Endothelial cell of umbilical vein (primary cell): ENCODE data around the gene PECR. TPM values are rescaled to one million over a fixed set of nuclear protein-coding genes. Genes with fewer than 3 reads are reported as not detected.

Experiments
- BruUV-seq: library from RNA; stranded (reverse); fragments of 400-500 nt; replicated peaks from 2 replicates; lab custom pipeline; 2021; lab: Mats Ljungman, UMichigan
- CTCF ChIA-PET: fragments of 300-600, 350-600 bp; sonication (Branson Sonifier 250); formaldehyde crosslinking; loops from one replicate; lab custom pipeline; 2021; ENCODE audit warnings: antibody characterized with exemption, inconsistent platforms; lab: Charles Lee
- POLR2A ChIA-PET: fragments of 300-600, 350-600 bp; sonication (Branson Sonifier 250); formaldehyde crosslinking; loops from one replicate; lab custom pipeline; 2021; ENCODE audit warnings: antibody characterized with exemption, inconsistent platforms; lab: Charles Lee
- DNase-seq: peaks from one replicate; pipeline ENCODE4 v3.0.0-alpha.2; 2011; ENCODE audit warnings: low read depth, low spot score
- FAIRE-seq: peaks from 2 replicates; lab custom pipeline; 2011; peaks lifted over from hg19 to GRCh38; lab: Jason Lieb, UNC
- H2AFZ ChIP-seq: 2 replicates; pipeline ENCODE4 v1.6.0; 2012; ENCODE audit warnings: low read depth, low read length, control low read depth, inconsistent platforms
- H3K27ac ChIP-seq: 2 replicates; pipeline ENCODE4 v1.5.1; 2011; ENCODE audit warnings: low read depth, mild to moderate bottlenecking, control low read depth, low read length, moderate library complexity; ENCODE audit not compliant: insufficient read depth
- H3K27me3 ChIP-seq, 2 experiments: 2 replicates each; pipeline versions ENCODE4 v1.6.0 to v1.6.1; 2011; ENCODE audit warnings: low read length in 2 of 2, mixed read lengths in 1 of 2; ENCODE audit not compliant: control insufficient read depth in 2 of 2, insufficient read depth in 2 of 2
- H3K36me3 ChIP-seq, 2 experiments: 2 replicates in 1 of 2; 3 replicates in 1 of 2; pipeline ENCODE4 v1.5.1; 2011; ENCODE audit warnings: low read length in 2 of 2, mild to moderate bottlenecking in 1 of 2, moderate library complexity in 1 of 2; ENCODE audit not compliant: control insufficient read depth in 2 of 2, insufficient read depth in 2 of 2; ENCODE audit errors: extremely low read depth in 1 of 2
- H3K4me1 ChIP-seq: 3 replicates; pipeline ENCODE4 v1.5.1; 2011; ENCODE audit warnings: mild to moderate bottlenecking, low read length; ENCODE audit not compliant: control insufficient read depth, insufficient read depth; ENCODE audit errors: extremely low read depth
- H3K4me2 ChIP-seq: 2 replicates; pipeline ENCODE4 v1.6.1; 2011; ENCODE audit warnings: low read length, control low read depth, mixed read lengths; ENCODE audit not compliant: insufficient read depth
- H3K4me3 ChIP-seq, 3 experiments: fragments of 200-600 bp in 1 of 3; sonication (generic), shearing (Covaris generic) in 1 of 3; replicated peaks in 1 of 3; 2 replicates each; pipeline ENCODE4 v1.5.1; 2011 to 2016; ENCODE audit warnings: control low read depth in 3 of 3, low read length in 3 of 3, mild to moderate bottlenecking in 2 of 3, inconsistent platforms in 1 of 3, low read depth in 1 of 3, moderate library complexity in 1 of 3; ENCODE audit not compliant: insufficient read depth in 1 of 3
- H3K79me2 ChIP-seq: 2 replicates; pipeline ENCODE4 v1.6.0; 2012; ENCODE audit warnings: low read length, inconsistent platforms; ENCODE audit not compliant: control insufficient read depth, insufficient read depth
- H3K9ac ChIP-seq: replicated peaks from 2 replicates; pipeline ENCODE3; 2011; ENCODE audit warnings: low read length, control low read depth; ENCODE audit not compliant: insufficient read depth; ENCODE audit errors: extremely low read depth
- H3K9me1 ChIP-seq: replicated peaks from 3 replicates; pipeline ENCODE4 v1.6.0; 2011; ENCODE audit warnings: mild to moderate bottlenecking, low read length; ENCODE audit not compliant: control insufficient read depth, insufficient read depth; ENCODE audit errors: extremely low read depth
- H3K9me3 ChIP-seq: replicated peaks from 2 replicates; pipeline ENCODE4 v1.5.1; 2012; ENCODE audit warnings: low read length, inconsistent platforms; ENCODE audit not compliant: control insufficient read depth, insufficient read depth
- H4K20me1 ChIP-seq: replicated peaks from 2 replicates; pipeline ENCODE3; 2011; ENCODE audit warnings: mild to moderate bottlenecking, low read length; ENCODE audit not compliant: control insufficient read depth, insufficient read depth; ENCODE audit errors: extremely low read depth
- EZH2 ChIP-seq: IDR thresholded peaks from 2 replicates; pipeline ENCODE4 v1.6.1; 2012; ENCODE audit warnings: borderline replicate concordance, low read depth, mild to moderate bottlenecking, moderate library complexity, low read length, inconsistent platforms; ENCODE audit not compliant: severe bottlenecking
- FOS ChIP-seq: IDR thresholded peaks from 2 replicates; pipeline ENCODE4 v1.6.1; 2011; ENCODE audit warnings: mild to moderate bottlenecking, low read length, moderate library complexity, borderline replicate concordance; ENCODE audit not compliant: insufficient read depth
- GATA2 ChIP-seq: IDR thresholded peaks from 2 replicates; pipeline ENCODE4 v1.7.0; 2011; ENCODE audit warnings: low read depth, mild to moderate bottlenecking, moderate library complexity, mixed read lengths, low read length; ENCODE audit not compliant: insufficient read length, insufficient read depth
- JUN ChIP-seq: IDR thresholded peaks from 2 replicates; pipeline ENCODE4 v1.6.1; 2011; ENCODE audit warnings: borderline replicate concordance, low read depth; ENCODE audit not compliant: insufficient read length, insufficient read depth
- MYC ChIP-seq: IDR thresholded peaks from one replicate; pipeline ENCODE4 v1.6.1; 2011; ENCODE audit warnings: mild to moderate bottlenecking, low read depth, low read length
- POLR2A ChIP-seq: IDR thresholded peaks from 2 replicates; pipeline ENCODE4 v1.6.1; 2012; ENCODE audit warnings: low read depth, mild to moderate bottlenecking, control low read depth, low read length
- POLR2AphosphoS5 ChIP-seq: IDR thresholded peaks from 2 replicates; pipeline ENCODE4 v1.6.1; 2012; ENCODE audit warnings: low read depth, mild to moderate bottlenecking, control low read depth, low read length, moderate library complexity; ENCODE audit not compliant: insufficient read depth
- dilution Hi-C: fragments of 300-500 bp; cut with MboI; formaldehyde crosslinking; loops from one replicate; pipeline ENCODE4 v1.15.0; 2019; ENCODE audit warnings: low sequenced_read_pairs; ENCODE audit not compliant: extremely low pct_ligation_motif_present
- intact Hi-C: fragments of 100-400 bp; cut with micrococcal nuclease; formaldehyde crosslinking; loops from one replicate; pipeline ENCODE4 v1.10.0; 2022
- polyA plus RNA-seq, 4 experiments: library from polyadenylated mRNA; depleted of rRNA in 3 of 4; stranded (reverse) in 3 of 4; unstranded in 1 of 4; fragments of >200 nt; gene quantifications; 2 replicates each; pipeline versions ENCODE4 v1.2.1 to v1.2.3, GENCODE V29; 2011 to 2012; ENCODE audit warnings: missing spikeins in 1 of 4
- total RNA-seq: library from RNA; stranded (reverse); gene quantifications from 2 replicates; pipeline ENCODE4 v1.2.3, GENCODE V29; 2021
- TF ChIP-seq, protein P1 (sequence below): IDR thresholded peaks from 2 replicates; pipeline ENCODE4 v1.6.1; 2011; ENCODE audit not compliant: insufficient read depth, insufficient read length
- TF ChIP-seq, protein P2 (sequence below), 2 donors: IDR thresholded peaks; 1 replicate in 1 of 2; 2 replicates in 1 of 2; pipeline ENCODE4 v1.5.1; 2011; ENCODE audit warnings: low read length in 2 of 2, mild to moderate bottlenecking in 2 of 2, moderate library complexity in 2 of 2, control low read depth in 1 of 2, inconsistent platforms in 1 of 2, low read depth in 1 of 2; ENCODE audit not compliant: insufficient read depth in 1 of 2; ENCODE audit errors: extremely low read depth in 1 of 2

PECR gene
- total and polyA plus RNA-seq, 2 donors (not counting 3 experiments of a cell fraction or from before 2014, with no cell fraction given): 4.1 to 6.2 TPM

DNA sequence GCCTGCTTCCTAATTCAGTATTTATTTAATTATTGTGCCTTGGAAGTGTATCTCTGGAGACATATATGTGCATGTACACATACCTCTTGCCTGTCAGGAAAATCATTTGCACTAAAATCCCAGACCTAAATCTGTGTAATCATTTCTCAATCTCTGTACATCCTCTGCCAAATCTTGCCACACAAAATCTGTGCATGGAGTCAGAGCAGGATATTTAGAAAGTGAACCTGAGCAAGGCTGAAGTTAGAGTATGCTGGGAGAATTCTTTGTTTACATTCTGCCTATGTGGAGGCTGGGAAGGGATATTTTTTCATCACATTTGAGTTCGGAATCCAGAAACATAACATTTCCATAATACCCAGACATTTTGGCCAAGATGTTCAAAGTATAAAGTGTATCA is 36.9 kb upstream of the PECR start:
- no peaks in the 10 kb centered on the region for H3K9me3 ChIP-seq
- ChIA-PET CTCF (interaction anchor here (1.3 kb wide), 1 partner anchor 8 kb away, joined by 3 read pairs; no protein-coding TSS in a partner anchor), POLR2A (no interaction called here)
- H3K9ac ChIP-seq: no peak overlapping the region
- dilution Hi-C loops (no loop called here), intact Hi-C loops (loop anchor here (5.0 to 10.0 kb wide), 2 partner anchors 284 to 516 kb away; partner anchors contain the start of gene IGFBP2)
- BruUV-seq: no TSS peak
- H3K27me3 ChIP-seq: no peaks in the 10 kb centered on the region
- TF ChIP-seq POLR2A: no peak
- H3K79me2 ChIP-seq: peaks cover 66% of the 10 kb centered on the region
- H3K36me3 ChIP-seq: peaks cover 29 to 51% of the 10 kb centered on the region in 2 experiments
- FAIRE-seq (no peak), DNase-seq (no peak)
- peaks cover 13% of the 10 kb centered on the region for H3K4me1 ChIP-seq
- no peak overlapping the region for H3K4me2 ChIP-seq
- no peaks in the 10 kb centered on the region for H4K20me1 ChIP-seq
- no peak overlapping the region for H3K4me3 ChIP-seq
- H3K27ac ChIP-seq: no peak overlapping the region
- no peaks in the 10 kb centered on the region for H3K9me1 ChIP-seq
- H2AFZ ChIP-seq: no peak overlapping the region

DNA sequence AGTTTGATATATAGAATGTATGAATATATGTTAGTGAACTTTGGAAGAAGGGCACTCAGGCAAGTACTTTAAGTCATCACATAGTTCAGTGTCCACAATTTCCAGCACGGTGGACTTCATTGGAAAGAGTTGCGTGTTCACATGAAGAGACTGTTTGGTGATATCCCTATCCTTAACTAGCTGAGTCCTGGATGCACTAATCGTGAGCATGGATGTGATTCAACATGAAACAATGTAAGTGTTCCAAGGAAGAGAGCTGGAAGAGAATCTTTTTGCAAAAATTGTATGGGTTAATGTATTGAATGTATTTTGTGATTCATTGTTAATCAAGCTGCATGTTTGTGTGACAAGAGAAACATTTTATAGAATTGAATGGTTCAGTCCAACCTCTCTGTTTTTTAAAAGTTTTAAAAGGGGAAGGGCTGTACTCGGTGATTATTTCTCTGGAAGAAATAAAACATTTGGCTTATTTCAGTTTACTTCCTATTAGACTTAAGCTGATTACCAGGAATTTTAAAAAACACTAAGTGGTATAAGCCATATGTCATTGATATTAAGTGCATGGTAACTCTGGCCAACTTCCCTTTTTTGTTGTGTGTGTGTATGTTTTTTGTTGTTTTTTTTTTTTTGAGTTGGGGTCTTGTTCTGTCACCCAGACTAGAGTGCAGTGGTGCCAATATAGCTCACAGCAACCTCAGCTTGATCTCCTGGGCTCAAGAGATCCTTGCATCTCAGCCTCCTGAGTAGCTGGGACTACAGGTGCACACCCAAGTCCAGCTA is 36.1 kb upstream of the PECR start:
- intact Hi-C loops: loop anchor here (5.0 to 10.0 kb wide), 2 partner anchors 285 to 517 kb away; partner anchors contain the start of gene IGFBP2
- H3K4me2 ChIP-seq: no peak overlapping the region
- no peak for FAIRE-seq
- dilution Hi-C loops: no loop called here
- H3K9me1 ChIP-seq: no peaks in the 10 kb centered on the region
- H2AFZ ChIP-seq: no peak overlapping the region
- no peaks in the 10 kb centered on the region for H4K20me1 ChIP-seq
- DNase-seq: no peak
- no peak overlapping the region for H3K9ac ChIP-seq
- ChIA-PET POLR2A (no interaction called here), CTCF (interaction anchor here (0.6 to 1.3 kb wide), 2 partner anchors 9 to 82 kb away, joined by 3 to 5 read pairs; no protein-coding TSS in a partner anchor)
- BruUV-seq: no TSS peak
- H3K36me3 ChIP-seq: peaks cover 34 to 48% of the 10 kb centered on the region in 2 experiments
- H3K9me3 ChIP-seq: no peaks in the 10 kb centered on the region
- H3K27ac ChIP-seq: no peak overlapping the region
- H3K4me3 ChIP-seq: no peak overlapping the region
- peaks cover 67% of the 10 kb centered on the region for H3K79me2 ChIP-seq
- peaks cover 13% of the 10 kb centered on the region for H3K4me1 ChIP-seq
- TF ChIP-seq MYC: no peak
- no peak for TF ChIP-seq POLR2AphosphoS5
- TF ChIP-seq, protein P1, sequence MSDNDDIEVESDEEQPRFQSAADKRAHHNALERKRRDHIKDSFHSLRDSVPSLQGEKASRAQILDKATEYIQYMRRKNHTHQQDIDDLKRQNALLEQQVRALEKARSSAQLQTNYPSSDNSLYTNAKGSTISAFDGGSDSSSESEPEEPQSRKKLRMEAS: no peak
- no peak for TF ChIP-seq JUN
- TF ChIP-seq, protein P2, sequence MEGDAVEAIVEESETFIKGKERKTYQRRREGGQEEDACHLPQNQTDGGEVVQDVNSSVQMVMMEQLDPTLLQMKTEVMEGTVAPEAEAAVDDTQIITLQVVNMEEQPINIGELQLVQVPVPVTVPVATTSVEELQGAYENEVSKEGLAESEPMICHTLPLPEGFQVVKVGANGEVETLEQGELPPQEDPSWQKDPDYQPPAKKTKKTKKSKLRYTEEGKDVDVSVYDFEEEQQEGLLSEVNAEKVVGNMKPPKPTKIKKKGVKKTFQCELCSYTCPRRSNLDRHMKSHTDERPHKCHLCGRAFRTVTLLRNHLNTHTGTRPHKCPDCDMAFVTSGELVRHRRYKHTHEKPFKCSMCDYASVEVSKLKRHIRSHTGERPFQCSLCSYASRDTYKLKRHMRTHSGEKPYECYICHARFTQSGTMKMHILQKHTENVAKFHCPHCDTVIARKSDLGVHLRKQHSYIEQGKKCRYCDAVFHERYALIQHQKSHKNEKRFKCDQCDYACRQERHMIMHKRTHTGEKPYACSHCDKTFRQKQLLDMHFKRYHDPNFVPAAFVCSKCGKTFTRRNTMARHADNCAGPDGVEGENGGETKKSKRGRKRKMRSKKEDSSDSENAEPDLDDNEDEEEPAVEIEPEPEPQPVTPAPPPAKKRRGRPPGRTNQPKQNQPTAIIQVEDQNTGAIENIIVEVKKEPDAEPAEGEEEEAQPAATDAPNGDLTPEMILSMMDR (IDR thresholded peaks at IDR 0.05; ENCODE audit: extremely low read depth in 1 of 2, insufficient read depth in 1 of 2, low read depth in 1 of 2, low read length in 2 of 2): no peak
- no peak for TF ChIP-seq POLR2A
- TF ChIP-seq GATA2: no peak
- TF ChIP-seq EZH2: no peak
- TF ChIP-seq FOS: no peak
- H3K27me3 ChIP-seq: no peaks in the 10 kb centered on the region
